Measurements from ENCODE around the gene FBXL19. TPM values are rescaled to one million over a fixed set of nuclear protein-coding genes. Genes with fewer than 3 reads are reported as not detected.
A peak's percentile ranks its signal among the peaks of the same experiment; 100 is the strongest.

The FBXL19 gene
- total and polyA plus RNA-seq, 9 of the 15 experiments (the other 6 are each of a cell fraction or from before 2014, with no cell fraction given), result 0.13 to 48.0 (median 13.5) TPM; not detected in 1

- TF ChIP-seq RBFOX2 (IDR thresholded peaks at IDR 0.05; ENCODE audit: low read depth, low read length), result peak; percentile 84
- TF ChIP-seq ZNF766 (CRISPR knock-in tag; conservative IDR thresholded peaks at IDR 0.05), result no peak; the same call in 1 of the 2 replicates
- TF ChIP-seq CREM (IDR thresholded peaks at IDR 0.05; ENCODE audit: low read depth), result no peak
- no peak for TF ChIP-seq DLX4 (CRISPR knock-in tag; IDR thresholded peaks at IDR 0.05)
- no peak for TF ChIP-seq PHB (CRISPR knock-in tag; IDR thresholded peaks at IDR 0.05)
- TF ChIP-seq ELF4 (CRISPR knock-in tag; IDR thresholded peaks at IDR 0.05), result no peak; the same call in 1 of the 2 replicates
- no peak for TF ChIP-seq ZBTB33 (CRISPR knock-in tag; IDR thresholded peaks at IDR 0.05)
- TF ChIP-seq TCF7L2 (IDR thresholded peaks at IDR 0.05; ENCODE audit: low read depth, low read length), result no peak
- no peak for TF ChIP-seq AFF1 (IDR thresholded peaks at IDR 0.05; ENCODE audit: low read depth in 1 of 2, partially characterized antibody in 2 of 2)
- TF ChIP-seq TCFL5 (CRISPR knock-in tag; conservative IDR thresholded peaks at IDR 0.05), result no peak
- no peak for TF ChIP-seq TFE3 (CRISPR knock-in tag; IDR thresholded peaks at IDR 0.05)
- no peak for TF ChIP-seq CREBBP (IDR thresholded peaks at IDR 0.05; ENCODE audit: low read depth, low read length)
- TF ChIP-seq NCOA4 (IDR thresholded peaks at IDR 0.05; ENCODE audit: partially characterized antibody), result no peak
- no peak for TF ChIP-seq PHTF2 (CRISPR knock-in tag; IDR thresholded peaks at IDR 0.05)
- TF ChIP-seq GATAD2A (IDR thresholded peaks at IDR 0.05), result no peak
- TF ChIP-seq RCOR1 (IDR thresholded peaks at IDR 0.05; ENCODE audit: borderline replicate concordance in 1 of 2, low read depth in 2 of 2, low read length in 2 of 2), result no peak
- TF ChIP-seq MCM5 (IDR thresholded peaks at IDR 0.05; ENCODE audit: low read depth), result no peak
- TF ChIP-seq SMARCE1 (IDR thresholded peaks at IDR 0.05), result peak; percentile 24; the same call in 1 of the 2 replicates
- peak; percentile 64 for TF ChIP-seq NFRKB (IDR thresholded peaks at IDR 0.05; ENCODE audit: low read depth)
- TF ChIP-seq CBX5 (IDR thresholded peaks at IDR 0.05; ENCODE audit: borderline replicate concordance, low read depth), result no peak
- 0 out of 2 replicates have a peak, but pooled peaks have one; percentile 35 for TF ChIP-seq ZNF24 (IDR thresholded peaks at IDR 0.05)
- TF ChIP-seq HNRNPUL1 (IDR thresholded peaks at IDR 0.05; ENCODE audit: low read length), result no peak
- TF ChIP-seq ZNF263 (CRISPR knock-in tag; IDR thresholded peaks at IDR 0.05; ENCODE audit: borderline replicate concordance), result peak; percentile 12; the same call in 1 of the 2 replicates
These were observed 27.0 kb upstream of the FBXL19 start, which contains the start of gene CTF1 (continued) for GRCh38 chr16:30896261-30896888.

Measured in K562 (cell line).